Mesodermal cell (in vitro differentiated cells): ENCODE data around the gene RAPSN.

Experiments used
- H3K27ac ChIP-seq: 2 replicates; pipeline ENCODE4 v1.7.0; 2013; ENCODE audit warnings: mild to moderate bottlenecking, low read depth, low read length, moderate library complexity; ENCODE audit not compliant: severe bottlenecking
- H3K36me3 ChIP-seq: 2 replicates; pipeline ENCODE4 v1.7.1; 2013; ENCODE audit warnings: mild to moderate bottlenecking, low read length, moderate library complexity; ENCODE audit not compliant: control insufficient read depth, insufficient read depth
- H3K4me1 ChIP-seq: one replicate; pipeline ENCODE4 v1.7.1; 2013; ENCODE audit warnings: mild to moderate bottlenecking, low read length; ENCODE audit not compliant: insufficient read depth, control insufficient read depth, poor library complexity, severe bottlenecking
- H3K4me3 ChIP-seq: 2 replicates; pipeline ENCODE4 v1.7.0; 2013; ENCODE audit warnings: low read length, control low read depth, mild to moderate bottlenecking; ENCODE audit not compliant: insufficient read depth, poor library complexity, severe bottlenecking; ENCODE audit errors: extremely low read depth
- H3K9me3 ChIP-seq: 2 replicates; pipeline ENCODE4 v1.7.1; 2013; ENCODE audit warnings: mild to moderate bottlenecking, low read length, moderate library complexity; ENCODE audit not compliant: control insufficient read depth
- WGBS, 2 experiments: methylation state at CpG; one replicate each; pipeline ENCODE4 v1.1.5; 2013; ENCODE audit warnings: missing lambda C conversion rate in 2 of 2; ENCODE audit not compliant: insufficient coverage in 2 of 2; 5-methylcytosine and 5-hydroxymethylcytosine counted together

Gene RAPSN

GRCh38 chr11:47483457-47483856 is 34.5 kb upstream of the RAPSN start:
- 100% methylated on average over 1 of the region's 1 CpG; no CpG with 5 or more reads in 1 of the 2 experiments for WGBS, 2 experiments
- H3K36me3 ChIP-seq, result peaks cover 98% of the 10 kb centered on the region
- peaks cover 6% of the 10 kb centered on the region for H3K4me1 ChIP-seq
- no peaks in the 10 kb centered on the region for H3K9me3 ChIP-seq
- no peak overlapping the region for H3K27ac ChIP-seq
- no peak overlapping the region for H3K4me3 ChIP-seq

- H3K36me3 ChIP-seq, result peaks cover 99% of the 10 kb centered on the region
- H3K4me1 ChIP-seq, result peaks cover 28% of the 10 kb centered on the region
- H3K9me3 ChIP-seq, result no peaks in the 10 kb centered on the region
- H3K4me3 ChIP-seq, result no peak overlapping the region
- 87% methylated on average over 3 of the region's 6 CpGs; no CpG with 5 or more reads in 1 of the 2 experiments for WGBS, 2 experiments
- no peak overlapping the region for H3K27ac ChIP-seq
These were observed 31.8 kb upstream of the RAPSN start for GRCh38 chr11:47480762-47481161.

GRCh38 chr11:47478651-47479329 is 29.9 kb upstream of the RAPSN start:
- 100% methylated on average over 4 to 5 of the region's 5 CpGs for WGBS, 2 experiments
- Histone ChIP-seq H3K4me3 (no peak overlapping the region), H3K36me3 (peaks cover 100% of the 10 kb centered on the region), H3K4me1 (peaks cover 47% of the 10 kb centered on the region), H3K9me3 (no peaks in the 10 kb centered on the region), H3K27ac (no peak overlapping the region)

- Histone ChIP-seq H3K27ac (no peak overlapping the region), H3K9me3 (no peaks in the 10 kb centered on the region), H3K4me1 (peaks cover 51% of the 10 kb centered on the region), H3K36me3 (peaks cover 100% of the 10 kb centered on the region), H3K4me3 (no peak overlapping the region)
- WGBS, 2 experiments, result 100% methylated on average over 1 of the region's 4 CpGs
These were observed 28.8 kb upstream of the RAPSN start for GRCh38 chr11:47477753-47478152.

GRCh38 chr11:47477323-47477722 is 28.4 kb upstream of the RAPSN start:
- peaks cover 100% of the 10 kb centered on the region for H3K36me3 ChIP-seq
- H3K4me1 ChIP-seq, result peaks cover 51% of the 10 kb centered on the region
- H3K9me3 ChIP-seq, result no peaks in the 10 kb centered on the region
- no peak overlapping the region for H3K27ac ChIP-seq
- no peak overlapping the region for H3K4me3 ChIP-seq

GRCh38 chr11:47470671-47471070 is 21.7 kb upstream of the RAPSN start:
- H3K4me3 ChIP-seq, result no peak overlapping the region
- no peaks in the 10 kb centered on the region for H3K9me3 ChIP-seq
- WGBS, 2 experiments, result 95 to 100% methylated on average over 4 of the region's 4 CpGs
- peaks cover 32% of the 10 kb centered on the region for H3K4me1 ChIP-seq
- H3K27ac ChIP-seq, result no peak overlapping the region
- peaks cover 88% of the 10 kb centered on the region for H3K36me3 ChIP-seq

- Histone ChIP-seq H3K4me1 (peaks cover 21% of the 10 kb centered on the region), H3K36me3 (peaks cover 88% of the 10 kb centered on the region), H3K27ac (no peak overlapping the region), H3K4me3 (no peak overlapping the region), H3K9me3 (no peaks in the 10 kb centered on the region)
- 87 to 97% methylated on average over 4 to 5 of the region's 7 CpGs for whole genome bisulfite sequencing, 2 experiments
These were observed 20.6 kb upstream of the RAPSN start for GRCh38 chr11:47469361-47470179.

GRCh38 chr11:47468598-47469214 is 19.8 kb upstream of the RAPSN start:
- H3K9me3 ChIP-seq, result no peaks in the 10 kb centered on the region
- 94 to 100% methylated on average over 1 to 5 of the region's 8 CpGs for WGBS, 2 experiments
- no peak overlapping the region for H3K27ac ChIP-seq
- no peak overlapping the region for H3K4me3 ChIP-seq
- H3K4me1 ChIP-seq, result peaks cover 13% of the 10 kb centered on the region
- H3K36me3 ChIP-seq, result peaks cover 87% of the 10 kb centered on the region

- H3K4me1 ChIP-seq, result peaks cover 10% of the 10 kb centered on the region
- no peak overlapping the region for H3K4me3 ChIP-seq
- peaks cover 84% of the 10 kb centered on the region for H3K36me3 ChIP-seq
- H3K9me3 ChIP-seq, result no peaks in the 10 kb centered on the region
- peak overlapping the region; percentile 23 for H3K27ac ChIP-seq
- 98 to 100% methylated on average over 2 to 6 of the region's 7 CpGs for WGBS, 2 experiments
These were observed 18.4 kb upstream of the RAPSN start for GRCh38 chr11:47467357-47467756.

- no peaks in the 10 kb centered on the region for H3K9me3 ChIP-seq
- H3K36me3 ChIP-seq, result peaks cover 84% of the 10 kb centered on the region
- peaks cover 10% of the 10 kb centered on the region for H3K4me1 ChIP-seq
- H3K4me3 ChIP-seq, result no peak overlapping the region
- peak overlapping the region; percentile 36 for H3K27ac ChIP-seq
- WGBS, 2 experiments, result 89 to 90% methylated on average over 2 to 3 of the region's 4 CpGs
These were observed 17.8 kb upstream of the RAPSN start for GRCh38 chr11:47466701-47467250.
